Measurements from ENCODE around the gene OSBPL3.

- TF ChIP-seq CTCF (IDR thresholded peaks at IDR 0.05) = no peak
- TF ChIP-seq REST (IDR thresholded peaks at IDR 0.05; ENCODE audit: insufficient read depth in 1 of 2, low read depth in 2 of 2, low read length in 1 of 2) = no peak
- no peak for TF ChIP-seq POLR2AphosphoS5 (IDR thresholded peaks at IDR 0.05; ENCODE audit: low read depth, low read length)
Observed at GRCh38 chr7:24966802-24967201, 13.2 kb downstream of the OSBPL3 start.

All from Panc1 (cell line).